WTC11 (cell line): Measurements from ENCODE around the gene TUNAR.

Experiments
- CTCF ChIP-seq: fragments of 200-600 bp; IDR thresholded peaks from 2 replicates; pipeline ENCODE4 v1.8.0; 2022; ENCODE audit warnings: antibody characterized with exemption
- ELF4 ChIP-seq: sonication (generic); formaldehyde crosslinking; IDR thresholded peaks from 2 replicates; pipeline ENCODE4 v1.8.1; 2022; ENCODE audit warnings: low read depth, mild to moderate bottlenecking, moderate library complexity, missing genetic modification reagents
- FOXK1 ChIP-seq: sonication (generic); formaldehyde crosslinking; IDR thresholded peaks from 2 replicates; pipeline ENCODE4 v1.8.0; 2022; ENCODE audit warnings: mild to moderate bottlenecking, moderate library complexity, missing genetic modification reagents
- MXD4 ChIP-seq: fragments of 250-450 bp; sonication (Bioruptor Pico); IDR thresholded peaks from 2 replicates; pipeline ENCODE4 v1.8.0; 2021; ENCODE audit warnings: mild to moderate bottlenecking, moderate library complexity, borderline replicate concordance
- NR2C2 ChIP-seq: sonication (generic); formaldehyde crosslinking; IDR thresholded peaks from 2 replicates; pipeline ENCODE4 v1.8.0; 2022; ENCODE audit warnings: mild to moderate bottlenecking, missing genetic modification reagents
- PREB ChIP-seq: sonication (generic); formaldehyde crosslinking; IDR thresholded peaks from 2 replicates; pipeline ENCODE4 v1.8.1; 2022; ENCODE audit warnings: mild to moderate bottlenecking, missing genetic modification reagents, moderate library complexity, borderline replicate concordance
- SP1 ChIP-seq: sonication (generic); formaldehyde crosslinking; conservative IDR thresholded peaks from 2 replicates; pipeline ENCODE4 v1.8.1; 2022; ENCODE audit warnings: missing genetic modification reagents
- USF2 ChIP-seq: sonication (generic); formaldehyde crosslinking; IDR thresholded peaks from 2 replicates; pipeline ENCODE4 v1.8.1; 2023; ENCODE audit warnings: mild to moderate bottlenecking, missing genetic modification reagents, moderate library complexity
- ZNF671 ChIP-seq: fragments of 250-450 bp; sonication (Bioruptor Pico); IDR thresholded peaks from 2 replicates; pipeline ENCODE4 v1.8.0; 2021; ENCODE audit warnings: mild to moderate bottlenecking

- TF ChIP-seq ELF4 (CRISPR knock-in tag) (no peak), CTCF (no peak), FOXK1 (CRISPR knock-in tag) (no peak), USF2 (CRISPR knock-in tag) (no peak), NR2C2 (no peak), MXD4 (no peak), ZNF671 (CRISPR knock-in tag) (no peak), PREB (CRISPR knock-in tag) (no peak), SP1 (CRISPR knock-in tag) (no peak)
Measured at GRCh38 chr14:95931384-95931783, 54.8 kb downstream of the TUNAR start.
